PFSK-1 (cell line): ENCODE measurements around the gene POLE4.

ENCODE experiments used
- POLR2AphosphoS5 ChIP-seq: IDR thresholded peaks from 2 replicates; pipeline ENCODE4 v1.6.1; 2012; ENCODE audit warnings: low read depth, mild to moderate bottlenecking, control low read depth, low read length, moderate library complexity
- REST ChIP-seq, 2 experiments: IDR thresholded peaks; 2 replicates each; pipeline versions ENCODE4 v1.6.1 to v1.8.0; 2011 to 2012; ENCODE audit warnings: low read depth in 2 of 2, low read length in 2 of 2, control low read depth in 1 of 2, inconsistent platforms in 1 of 2, mild to moderate bottlenecking in 1 of 2, moderate library complexity in 1 of 2; ENCODE audit not compliant: insufficient read depth in 1 of 2
- SIN3A ChIP-seq: IDR thresholded peaks from 2 replicates; pipeline ENCODE4 v1.6.1; 2012; ENCODE audit warnings: mild to moderate bottlenecking, low read length, moderate library complexity, borderline replicate concordance; ENCODE audit not compliant: insufficient read depth
- TAF1 ChIP-seq: IDR thresholded peaks from 2 replicates; pipeline ENCODE4 v1.6.1; 2012; ENCODE audit warnings: low read length, control low read depth, borderline replicate concordance; ENCODE audit not compliant: insufficient read depth

GRCh38 chr2:74944987-74945787 is 13.3 kb upstream of the POLE4 start:
- TF ChIP-seq REST (IDR thresholded peaks at IDR 0.05; ENCODE audit: insufficient read depth in 1 of 2, low read depth in 2 of 2, low read length in 2 of 2) (no peak), POLR2AphosphoS5 (no peak), TAF1 (no peak), SIN3A (no peak)
